Anterior cingulate cortex (tissue), 58 donors: Measurements from ENCODE around the gene TBX2.
"Not testable (repeated sequence)": the region's sequence is repeated elsewhere in the genome, so short reads cannot be mapped to it uniquely, and the experiment has no call there.

ENCODE experiments used
- DNase-seq, 58 donors: peaks; one replicate each; lab custom pipeline; 2025; lab: John Stamatoyannopoulos, UW

Gene TBX2

DNA sequence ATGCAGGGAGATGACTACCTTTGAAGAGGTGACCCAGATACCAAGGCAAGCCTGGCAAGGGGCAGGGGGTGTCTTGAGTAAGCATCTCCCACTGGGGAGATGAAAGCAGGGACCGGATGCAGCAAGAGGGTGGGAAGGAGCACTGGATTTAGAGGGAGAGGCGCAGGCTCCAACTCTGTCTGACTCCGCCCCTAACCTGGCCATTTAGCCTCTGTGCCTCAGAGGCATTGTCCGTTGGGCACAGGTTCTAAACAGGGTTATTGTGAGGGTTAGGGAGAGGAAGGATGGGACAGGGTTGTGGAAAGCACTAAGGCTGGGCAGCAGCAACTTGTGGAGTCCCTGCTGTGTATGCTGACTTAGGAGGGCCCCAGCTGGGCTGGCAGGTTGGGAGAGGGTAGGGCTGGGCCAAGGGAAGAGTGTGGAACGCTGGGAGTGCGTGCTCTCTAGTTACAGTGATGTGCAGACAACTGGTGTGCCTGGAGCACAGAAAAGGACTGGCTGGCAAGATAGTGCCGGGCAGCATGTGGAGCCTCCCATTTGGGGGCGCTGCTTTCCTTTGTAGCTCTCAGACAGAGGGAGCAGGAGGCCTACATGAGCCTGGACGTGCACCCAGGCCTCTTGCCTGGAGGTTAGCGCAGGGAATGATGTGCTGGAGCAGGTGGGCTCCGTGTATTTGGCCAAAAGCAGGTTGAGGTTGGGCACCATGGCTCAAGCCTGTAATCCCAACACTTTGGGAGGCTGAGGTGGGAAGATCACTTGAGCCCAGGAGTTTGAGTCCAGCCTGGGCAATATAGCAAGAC is 26.2 kb downstream of the TBX2 start:
- DNase-seq, result no peak

DNA sequence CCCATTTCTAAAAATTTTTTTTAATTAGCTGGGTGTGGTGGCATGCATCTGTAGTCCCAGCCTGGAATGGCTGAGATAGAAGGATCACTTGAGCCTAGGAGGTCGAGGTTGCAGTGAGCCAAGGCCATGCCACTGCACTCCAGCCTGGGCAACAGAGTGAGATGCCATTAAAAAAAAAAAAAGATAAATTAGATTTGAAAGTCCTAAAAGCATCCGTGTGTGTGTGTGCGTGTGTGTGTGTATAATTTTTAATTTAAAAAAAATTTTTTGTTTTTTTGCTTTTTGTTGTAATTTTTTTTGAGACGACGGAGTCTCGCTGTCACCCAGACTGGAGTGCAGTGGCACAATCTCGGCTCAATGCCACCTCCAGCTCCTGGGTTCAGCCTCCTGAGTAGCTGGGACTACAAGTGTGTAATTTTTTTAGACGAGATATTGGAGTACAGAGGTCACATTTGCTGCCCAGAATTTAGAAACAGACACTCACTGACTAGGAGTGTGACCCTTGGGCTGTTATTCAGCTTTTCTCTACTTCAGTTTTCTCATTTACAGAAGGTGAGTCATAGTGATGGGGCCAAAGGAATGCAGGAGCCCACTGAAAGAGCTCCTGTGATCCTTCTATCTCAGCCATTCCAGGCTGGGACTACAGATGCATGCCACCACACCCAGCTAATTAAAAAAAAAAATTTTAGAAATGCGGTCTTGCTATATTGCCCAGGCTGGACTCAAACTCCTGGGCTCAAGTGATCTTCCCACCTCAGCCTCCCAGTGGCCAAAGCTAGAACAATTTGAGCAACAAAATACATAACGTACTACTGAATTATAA is 27.1 kb downstream of the TBX2 start:
- no peak for DNase-seq

DNA sequence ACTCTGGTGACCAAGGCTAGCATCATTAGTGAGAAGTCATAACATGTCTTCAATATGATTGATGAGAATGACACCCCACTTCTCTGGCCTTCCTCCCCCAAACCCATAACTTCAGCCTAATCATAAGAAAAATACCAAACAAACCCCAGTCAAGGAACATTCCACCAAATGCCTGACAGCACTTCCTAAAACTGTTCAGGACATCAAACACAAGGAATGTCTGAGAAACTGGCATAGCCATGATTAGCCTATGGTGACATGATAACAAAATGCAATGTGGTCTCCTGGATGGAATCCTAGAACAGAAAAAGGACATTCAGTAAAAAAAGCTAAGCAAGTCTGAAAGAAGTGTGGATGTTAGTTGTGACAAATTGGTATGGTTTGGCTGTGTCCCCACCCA is 27.9 kb downstream of the TBX2 start:
- DNase-seq, result no peak

DNA sequence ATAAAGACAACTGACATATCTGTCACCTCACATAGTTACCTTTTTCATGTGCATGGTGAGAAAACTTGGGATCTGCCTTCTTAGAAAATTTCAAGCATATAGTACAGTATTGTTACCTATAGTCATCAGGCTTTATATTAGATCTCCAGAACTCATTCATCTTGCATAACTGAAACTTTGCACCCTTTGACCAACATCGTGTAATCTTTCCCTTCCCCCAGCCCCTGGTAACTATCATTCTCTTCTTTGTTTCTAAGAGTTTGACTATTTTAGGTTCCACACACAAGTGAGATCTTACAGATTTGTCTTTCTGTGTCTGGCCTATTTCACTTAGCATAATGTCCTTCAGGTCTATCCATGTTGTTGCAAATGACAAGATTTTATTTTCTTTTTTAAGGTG is 29.6 kb downstream of the TBX2 start:
- no peak for DNase-seq

DNA sequence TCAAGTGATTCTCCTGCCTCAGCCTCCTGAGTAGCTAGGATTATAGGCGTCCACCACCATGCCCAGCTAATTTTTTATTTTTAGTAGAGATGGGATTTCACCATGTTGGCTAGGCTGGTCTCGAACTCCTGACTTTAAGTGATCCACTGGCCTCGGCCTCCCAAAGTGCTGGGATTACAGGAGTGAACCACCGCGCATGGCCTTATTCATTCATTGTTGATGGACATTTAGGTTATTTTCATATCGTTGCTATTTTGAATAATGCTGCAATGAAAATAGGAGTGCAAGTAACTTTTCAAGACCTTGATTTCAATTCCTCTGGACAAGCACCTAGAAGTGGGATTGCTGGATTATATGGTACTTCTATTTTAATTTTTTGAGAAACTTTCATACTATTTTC is 30.2 kb downstream of the TBX2 start:
- DNase-seq, result not testable (repeated sequence)

DNA sequence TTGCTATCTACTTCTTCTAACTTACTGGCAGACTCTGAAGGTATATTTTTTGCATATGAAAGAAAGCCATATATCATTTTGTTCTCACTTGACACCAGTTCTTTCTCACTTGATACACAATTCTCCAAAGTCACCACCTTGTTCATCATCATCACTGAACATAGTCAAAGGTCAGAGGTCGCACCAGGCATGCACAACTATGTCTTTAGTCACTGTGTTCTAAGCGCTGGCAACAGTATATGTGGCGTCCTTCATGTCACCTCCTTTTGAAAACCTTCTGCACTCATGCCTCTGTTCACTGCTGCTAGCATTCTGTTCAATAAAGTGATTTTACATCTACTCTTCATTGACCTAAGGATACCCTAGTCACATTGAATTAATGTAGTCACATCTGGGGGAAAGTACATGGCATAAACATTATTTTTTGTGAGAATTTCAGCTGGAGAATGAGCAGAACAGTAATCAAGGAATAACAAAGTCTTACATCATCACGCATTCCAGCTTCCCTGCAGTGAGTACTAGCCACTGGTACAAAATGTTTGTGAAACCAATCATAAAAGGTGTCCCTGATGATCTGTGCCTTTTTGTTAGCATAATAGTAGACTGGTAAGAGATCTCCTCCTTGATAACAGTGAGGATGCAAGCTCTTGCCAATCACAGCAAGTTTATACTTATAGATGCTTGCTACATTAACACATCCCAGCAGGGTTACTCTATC is 32.1 kb downstream of the TBX2 start:
- no peak for DNase-seq

DNA sequence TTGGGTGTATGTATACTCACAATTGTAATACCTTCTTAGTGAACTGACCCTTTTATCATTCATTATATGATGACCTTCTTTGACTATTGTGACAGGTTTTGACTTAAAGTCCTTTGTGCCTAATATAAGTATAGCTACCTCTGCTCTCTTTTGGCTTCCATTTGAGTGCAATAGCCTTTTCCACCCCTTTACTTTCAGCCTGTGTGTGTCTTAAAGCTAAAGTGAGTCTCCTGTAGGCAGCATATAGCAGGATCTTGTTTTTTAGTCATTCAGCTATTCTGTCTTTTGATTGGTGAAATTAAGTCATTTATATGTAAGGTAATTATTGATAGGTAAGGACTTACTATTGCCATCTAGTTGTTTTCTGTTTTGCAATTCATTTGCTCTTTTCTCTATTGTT is 36.6 kb downstream of the TBX2 start:
- DNase-seq, result no peak

DNA sequence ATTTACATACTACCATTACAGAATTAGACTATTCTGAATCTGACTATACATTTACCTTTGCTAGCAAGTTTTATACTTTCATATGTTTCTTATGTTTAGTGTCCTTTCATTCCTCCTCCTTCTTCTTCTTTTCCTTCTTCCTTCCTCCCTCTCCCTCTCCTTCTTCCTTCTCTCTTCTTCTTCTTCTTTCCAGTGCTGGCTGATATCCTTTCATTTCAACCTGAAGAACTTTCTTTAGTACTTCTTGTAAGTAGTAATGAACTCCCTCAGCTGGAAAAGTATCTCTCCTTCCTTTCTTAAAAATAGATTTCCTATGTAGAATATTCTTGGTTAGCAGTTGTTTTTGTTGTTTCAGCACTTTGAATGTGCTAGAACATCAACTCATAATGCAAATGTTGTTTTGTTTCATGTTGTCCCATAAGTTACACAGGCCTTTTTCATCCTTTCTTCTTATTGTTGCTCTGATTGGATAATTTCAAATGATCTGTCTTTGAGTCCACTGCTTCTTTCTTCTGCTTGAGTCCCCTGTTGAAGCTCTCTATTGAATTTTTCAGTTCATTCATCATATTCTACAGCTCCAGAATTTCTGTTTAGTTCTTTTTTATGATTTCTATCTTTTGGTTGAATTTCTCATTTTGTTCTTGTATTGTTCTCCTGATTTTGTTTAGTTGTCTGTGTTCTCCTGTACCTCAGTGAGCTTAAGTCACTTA is 37.5 kb downstream of the TBX2 start:
- no peak for DNase-seq

DNA sequence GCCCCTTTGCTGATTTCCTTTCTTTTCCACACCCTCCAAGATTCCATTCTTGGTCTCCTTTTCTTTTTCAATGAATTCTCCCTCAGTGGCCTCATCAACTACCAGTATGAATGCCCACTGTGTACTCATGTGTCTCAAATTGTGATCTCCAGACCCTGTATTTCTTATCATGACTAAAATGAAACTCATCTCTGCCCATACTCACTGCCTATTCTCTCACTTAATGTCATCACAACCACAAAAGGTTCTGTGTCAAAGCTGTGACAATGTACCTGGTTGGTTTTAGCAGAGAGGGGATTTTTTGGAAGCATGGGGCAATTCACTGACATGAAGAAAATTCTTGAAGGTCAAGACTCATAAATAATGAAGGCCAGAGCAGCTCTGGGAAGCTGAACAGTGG is 41.1 kb downstream of the TBX2 start:
- DNase-seq, result no peak

DNA sequence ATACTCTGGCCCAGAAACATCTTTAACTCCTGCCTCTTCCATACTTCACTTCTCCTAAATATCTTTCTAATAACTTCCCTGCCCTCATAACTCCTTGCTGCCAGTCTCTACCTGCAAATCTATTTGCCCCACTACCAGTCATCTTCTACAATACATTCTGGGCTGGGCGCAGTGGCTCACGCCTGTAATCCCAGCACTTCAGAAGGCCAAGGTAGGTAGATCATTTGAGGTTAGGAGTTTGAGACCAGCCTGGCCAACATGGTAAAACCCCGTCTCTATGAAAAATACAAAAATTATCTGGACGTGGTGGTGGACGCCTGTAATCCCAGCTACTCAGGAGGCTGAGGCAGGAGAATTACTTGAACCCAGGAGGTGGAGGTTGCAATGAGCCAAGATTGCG is 41.9 kb downstream of the TBX2 start:
- not testable (repeated sequence) for DNase-seq

DNA sequence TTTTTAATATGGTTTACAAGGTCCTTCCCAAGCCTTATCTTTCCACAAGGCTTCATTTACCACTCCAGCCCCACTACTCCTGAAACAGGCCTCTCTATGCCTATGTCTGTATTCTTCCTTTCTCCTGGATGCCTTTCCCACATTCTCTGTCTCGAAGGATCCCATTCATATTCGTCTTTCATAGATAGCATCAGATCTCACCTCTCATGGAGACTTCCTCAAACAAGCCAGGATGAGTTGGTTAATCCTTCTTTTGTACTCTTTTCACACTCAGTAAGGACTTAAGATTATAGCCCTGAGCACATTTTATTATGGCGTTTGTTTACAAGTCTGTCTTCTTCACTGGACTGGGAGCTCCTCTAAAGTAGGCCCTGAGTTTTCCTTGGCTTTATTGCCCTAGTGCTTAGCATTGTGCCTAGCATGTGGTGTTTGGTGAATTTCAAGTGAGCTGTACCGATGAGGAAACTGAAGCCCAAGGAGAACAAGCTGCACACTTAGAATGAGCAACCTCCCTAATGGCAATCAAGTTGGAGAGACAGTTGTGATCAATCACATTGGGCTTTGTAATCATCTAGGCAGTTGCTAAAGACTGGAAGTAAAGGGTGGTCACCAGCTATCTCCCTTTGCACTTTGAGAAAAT is 42.6 kb downstream of the TBX2 start:
- DNase-seq, result no peak

DNA sequence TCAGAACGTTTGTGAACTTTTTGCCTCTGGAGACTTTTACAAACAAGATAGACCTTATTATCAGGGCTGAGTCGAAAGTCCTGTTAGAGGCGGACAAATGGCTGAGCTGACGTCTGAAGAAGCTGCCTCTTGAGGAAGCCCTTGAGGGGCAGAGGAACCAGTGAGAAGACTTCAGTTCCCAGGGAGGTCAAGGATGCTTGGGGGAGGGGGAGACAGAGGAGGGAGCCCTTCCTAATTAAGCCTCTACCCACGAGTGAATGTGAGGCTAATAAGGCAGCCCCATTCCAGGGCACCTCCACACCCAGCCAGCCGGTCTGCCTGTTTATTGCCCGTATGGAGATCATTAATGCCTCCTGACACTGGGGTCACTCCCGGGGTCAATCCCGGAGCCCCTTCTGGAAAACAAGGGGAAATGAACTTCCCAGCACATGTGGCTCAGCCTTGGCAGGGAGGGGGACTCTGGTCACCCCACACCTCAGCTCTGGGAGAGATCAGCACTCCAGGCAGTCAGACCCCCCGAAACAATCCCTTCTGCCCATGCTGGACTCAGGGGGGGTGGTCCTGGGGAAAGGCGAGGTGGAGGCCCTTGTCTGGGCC is 43.3 kb downstream of the TBX2 start:
- DNase-seq, result no peak

DNA sequence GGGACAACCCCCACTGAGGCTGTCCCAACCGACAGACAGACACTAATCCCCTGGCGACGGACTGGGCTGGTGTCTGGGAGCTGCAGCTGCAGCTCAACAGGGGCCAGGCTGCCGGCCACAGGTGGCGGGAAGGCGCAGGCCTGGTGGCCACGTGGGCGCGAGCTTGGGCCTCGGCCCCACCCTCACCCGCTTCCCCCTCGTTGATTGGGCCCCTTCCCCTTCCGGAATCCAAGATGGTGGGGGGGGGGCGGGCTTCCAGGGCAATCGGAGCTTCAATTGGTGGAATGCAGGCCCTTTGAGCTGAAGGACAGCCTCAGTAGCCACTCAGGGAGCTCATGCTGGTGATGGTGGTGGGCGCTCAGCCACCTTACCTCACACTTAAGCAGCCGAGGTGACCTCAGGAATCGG is 43.8 kb downstream of the TBX2 start:
- no peak for DNase-seq

DNA sequence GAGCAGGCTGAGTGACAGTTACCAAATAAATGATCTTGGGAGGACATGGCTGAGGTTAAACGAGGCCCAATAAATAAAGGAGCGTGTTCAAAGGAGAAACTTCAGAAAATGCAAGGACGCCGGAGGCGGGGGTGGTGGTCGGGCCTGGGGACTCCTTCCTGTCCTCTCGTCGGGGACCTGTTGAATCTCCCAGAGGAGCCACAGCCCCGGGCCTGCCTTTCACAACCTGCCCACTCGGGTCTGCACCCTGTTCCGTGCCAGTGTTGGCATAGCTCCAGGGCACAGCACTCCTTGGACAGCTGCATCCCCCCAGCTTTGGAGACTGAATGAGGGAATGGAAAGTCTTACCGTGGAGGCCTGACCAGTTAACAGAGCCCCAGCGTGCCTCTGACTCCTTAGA is 44.4 kb downstream of the TBX2 start:
- DNase-seq, result no peak

DNA sequence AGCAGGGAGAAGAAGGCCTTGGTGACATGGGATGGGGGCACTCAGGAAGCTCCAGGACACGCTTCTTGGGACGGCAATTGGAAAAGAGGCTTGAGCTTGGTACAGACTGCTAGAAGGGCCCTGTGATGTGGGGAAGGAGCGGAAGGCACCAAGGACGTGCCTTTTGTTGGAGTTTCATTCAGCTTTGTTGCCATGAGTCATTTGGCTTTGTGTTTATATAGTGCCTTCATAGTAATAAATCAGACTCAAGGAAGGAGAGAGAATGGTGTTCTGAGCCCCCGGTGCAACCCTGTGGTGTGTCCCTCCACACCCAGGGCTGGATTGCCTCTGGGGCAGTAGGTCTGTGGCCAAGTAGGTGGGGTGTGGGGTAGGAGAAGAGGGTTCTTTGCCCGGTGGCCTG is 45.2 kb downstream of the TBX2 start:
- no peak for DNase-seq

DNA sequence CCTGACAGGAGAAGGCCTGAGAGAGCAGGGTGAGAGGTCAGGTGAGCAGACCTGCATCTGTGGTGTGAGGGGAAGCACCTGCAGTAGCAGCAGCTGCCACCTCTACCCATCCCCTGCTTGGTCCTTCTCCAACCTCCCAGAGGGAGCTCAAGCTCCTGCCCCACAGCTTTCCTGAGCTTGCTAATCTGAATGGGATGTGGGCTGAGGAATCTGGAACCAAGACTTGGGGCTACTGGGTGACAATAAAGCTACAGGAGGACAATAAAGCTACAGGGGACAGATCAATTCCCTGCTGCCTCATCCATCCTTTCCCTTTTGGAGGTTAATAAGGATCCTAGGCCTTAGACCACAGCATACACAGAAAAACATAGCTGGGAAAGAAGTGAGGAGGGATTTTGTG is 47.7 kb downstream of the TBX2 start:
- DNase-seq, result no peak

DNA sequence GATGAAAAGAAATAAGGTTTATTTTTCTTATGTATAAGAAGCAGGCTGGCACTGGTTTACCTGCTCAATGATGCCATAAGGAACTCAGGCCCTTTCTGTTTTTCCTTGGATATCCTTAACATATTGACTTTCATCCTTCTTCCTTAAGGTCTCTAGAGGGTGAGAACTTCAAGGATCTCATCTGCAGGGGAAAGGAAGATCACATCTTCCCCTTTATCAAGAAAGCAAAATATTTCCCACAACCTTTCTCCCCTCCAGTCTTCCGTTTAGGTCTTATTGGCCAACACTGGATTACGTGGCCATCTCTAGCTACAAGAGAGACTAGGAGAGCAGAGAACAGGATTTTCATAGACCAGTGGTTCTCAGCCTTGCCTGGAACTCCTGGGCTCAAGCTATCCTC is 48.4 kb downstream of the TBX2 start:
- no peak for DNase-seq

DNA sequence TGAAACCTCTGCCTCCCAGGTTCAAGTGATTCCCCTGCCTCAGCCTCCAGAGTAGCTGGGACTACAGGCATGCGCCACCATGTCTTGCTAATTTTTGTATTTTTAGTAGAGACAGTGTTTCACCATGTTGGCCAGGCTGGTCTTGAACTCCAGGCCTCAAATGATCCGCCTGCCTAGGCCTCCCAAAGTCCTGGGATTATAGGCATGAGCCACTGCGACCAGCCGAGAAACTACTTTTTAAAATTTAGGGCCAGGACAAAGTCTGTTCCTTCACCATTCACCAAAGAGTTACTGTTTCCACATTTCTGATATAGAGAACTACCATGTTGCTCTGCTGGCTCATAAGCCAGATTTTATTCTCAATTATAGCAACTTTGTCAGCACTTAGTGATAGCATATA is 49.5 kb downstream of the TBX2 start:
- not testable (repeated sequence) for DNase-seq

DNA sequence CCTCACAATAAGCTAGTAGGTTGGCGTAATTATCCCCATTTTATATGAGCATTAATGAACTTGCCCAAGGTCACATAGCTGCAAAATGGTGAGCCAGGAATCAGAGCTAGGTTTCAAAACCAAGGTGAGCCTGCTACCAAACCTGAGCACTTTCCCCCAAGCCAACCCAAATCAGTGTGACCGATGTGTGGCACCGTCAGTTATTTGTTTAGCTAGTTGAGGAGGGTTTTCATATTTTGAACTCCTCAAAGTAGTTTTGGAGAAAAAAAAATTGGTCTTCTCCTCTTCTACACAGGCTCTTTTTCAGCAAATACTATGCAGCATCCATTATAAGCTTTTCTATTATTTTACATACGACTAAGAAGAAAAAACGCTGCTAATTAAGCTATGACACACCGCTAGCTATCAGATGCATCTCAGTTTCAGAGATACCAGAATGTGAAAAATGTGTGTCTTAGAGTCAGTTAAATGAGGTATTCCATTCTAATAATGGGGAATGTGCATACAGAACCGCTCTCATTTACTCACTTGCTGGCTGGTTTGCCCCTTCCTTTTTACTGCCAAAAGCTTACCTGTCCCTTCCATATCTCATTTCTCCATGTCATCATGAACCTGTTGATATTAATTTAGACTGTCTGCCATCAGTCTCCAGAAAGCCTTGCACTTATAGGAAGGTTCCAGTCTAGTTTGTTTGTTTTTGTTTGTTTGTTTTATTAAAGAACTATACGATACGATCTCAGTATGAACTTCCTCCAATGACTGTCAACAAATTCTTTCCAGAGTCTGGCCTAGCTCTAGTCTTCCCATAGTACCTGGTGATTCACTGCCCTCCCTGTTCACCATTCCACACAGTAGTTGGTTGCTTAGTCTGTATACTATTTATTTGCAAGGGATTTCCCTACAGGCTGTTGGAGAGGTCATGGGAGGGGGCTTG is 50.3 kb downstream of the TBX2 start:
- no peak for DNase-seq
